Measurements from ENCODE around the gene USP48.
A peak's percentile ranks its signal among the peaks of the same experiment; 100 is the strongest.

Gene USP48

GRCh38 chr1:21667348-21668231 is 115.4 kb downstream of the USP48 start:
- DNase-seq = no peak

GRCh38 chr1:21666576-21667320 is 116.2 kb downstream of the USP48 start:
- DNase-seq = no peak

DNA sequence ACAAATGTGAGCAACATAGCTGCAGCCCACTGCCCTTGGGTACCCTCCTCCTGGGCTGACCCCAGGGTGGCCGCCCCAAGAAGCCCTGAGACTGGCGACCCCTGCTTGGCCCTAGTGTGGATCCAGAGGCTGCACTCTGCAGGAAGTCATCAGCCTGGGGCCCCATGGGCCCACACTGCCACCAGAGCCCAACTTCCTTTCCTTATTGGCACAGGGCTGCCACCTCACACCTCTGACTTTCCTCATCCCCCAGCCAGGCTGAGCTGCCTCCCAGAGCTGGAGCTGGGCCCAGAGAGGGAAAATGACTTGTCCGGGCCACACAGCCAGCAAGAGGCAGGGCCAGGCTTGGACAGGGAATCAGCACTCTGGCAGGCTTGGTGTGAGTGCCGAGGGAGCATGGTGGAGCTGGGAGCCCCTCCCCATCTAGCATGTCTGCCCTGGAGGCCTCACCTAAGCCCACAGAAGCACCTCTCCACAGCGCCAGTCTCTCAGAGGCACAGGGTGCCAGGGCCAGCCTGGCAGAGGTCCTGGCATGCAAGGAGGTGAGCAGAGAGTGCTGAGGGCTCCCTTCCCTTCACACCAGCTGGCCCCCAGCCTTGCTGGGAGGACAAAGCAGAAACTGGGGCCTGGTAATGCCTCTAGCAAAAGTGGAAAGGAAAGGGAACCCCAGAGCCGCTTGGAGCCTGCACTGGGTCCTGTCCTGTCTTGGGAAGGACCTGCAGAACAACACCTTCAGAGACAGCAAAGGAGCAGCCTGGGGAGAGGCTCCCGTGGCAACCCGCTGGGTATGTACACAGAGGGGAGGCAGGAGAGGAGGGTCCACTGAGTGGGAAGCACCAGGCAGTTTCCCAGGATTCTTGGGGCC is 117.0 kb downstream of the USP48 start:
- DNase-seq = no peak

GRCh38 chr1:21664806-21665588 is 118.0 kb downstream of the USP48 start:
- no peak for DNase-seq

- DNase-seq = no peak
These were observed 118.8 kb downstream of the USP48 start for GRCh38 chr1:21663951-21664805.

DNA sequence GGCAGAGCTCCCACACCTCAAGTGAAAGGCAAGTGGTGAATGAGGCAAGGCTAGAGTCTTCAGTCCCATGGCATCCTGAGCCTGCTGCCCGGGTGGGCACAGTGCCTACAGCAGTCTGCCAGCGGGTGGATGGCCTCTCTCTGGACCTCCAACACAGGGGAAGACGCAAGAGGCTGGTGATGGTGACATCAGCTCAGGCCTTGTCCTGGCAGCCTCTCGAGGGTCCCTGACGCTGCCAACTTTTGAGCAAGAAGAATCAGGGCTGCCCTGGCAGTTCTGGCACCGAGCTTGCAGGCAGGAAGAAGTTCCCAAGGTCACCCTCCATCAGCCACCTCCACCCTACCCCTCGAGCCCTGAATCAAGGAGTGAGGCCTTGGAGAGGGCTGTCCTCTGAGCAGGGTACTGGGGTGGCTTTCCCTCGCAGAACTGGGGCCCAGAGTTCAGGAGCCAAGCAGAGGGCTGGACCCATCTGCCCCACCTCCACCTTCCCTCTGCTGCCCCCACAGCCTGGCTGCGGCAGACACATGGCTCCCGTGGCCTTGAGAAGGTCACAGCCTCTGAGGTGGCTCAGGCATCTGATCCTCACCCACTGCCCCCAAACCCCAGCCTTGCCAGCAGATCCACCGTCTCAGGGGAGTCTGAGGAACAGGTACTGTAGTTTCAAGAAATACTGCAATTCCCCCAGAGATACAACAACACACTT is 119.5 kb downstream of the USP48 start:
- DNase-seq = no peak

GRCh38 chr1:21662426-21663247 is 120.3 kb downstream of the USP48 start:
- DNase-seq = no peak

DNA sequence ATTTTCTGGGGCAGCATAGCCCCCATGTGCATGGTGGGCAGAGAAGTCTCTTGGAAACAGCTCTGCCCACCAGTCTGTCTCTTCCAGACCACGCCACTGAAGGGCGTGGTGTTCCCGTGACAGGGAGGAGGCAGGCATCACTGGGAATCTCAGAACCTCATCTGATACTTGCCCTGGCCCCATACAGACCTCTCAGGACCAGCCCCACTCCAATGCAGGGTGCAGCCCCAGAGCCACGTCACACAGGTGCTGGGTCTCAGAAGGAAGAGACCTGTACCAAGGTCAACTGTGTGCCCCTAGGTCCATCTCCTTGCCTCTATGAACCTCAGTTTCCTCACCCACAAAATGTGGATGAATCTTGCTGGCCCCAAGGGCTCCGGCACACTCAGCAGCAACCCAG is 121.1 kb downstream of the USP48 start:
- no peak for DNase-seq

- DNase-seq = no peak
These were observed 123.0 kb downstream of the USP48 start for GRCh38 chr1:21659924-21660326.

GRCh38 chr1:21659099-21659923 is 123.6 kb downstream of the USP48 start:
- peak; percentile 72 to 80 for DNase-seq

GRCh38 chr1:21657456-21658190 is 125.3 kb downstream of the USP48 start:
- no peak for DNase-seq

DNA sequence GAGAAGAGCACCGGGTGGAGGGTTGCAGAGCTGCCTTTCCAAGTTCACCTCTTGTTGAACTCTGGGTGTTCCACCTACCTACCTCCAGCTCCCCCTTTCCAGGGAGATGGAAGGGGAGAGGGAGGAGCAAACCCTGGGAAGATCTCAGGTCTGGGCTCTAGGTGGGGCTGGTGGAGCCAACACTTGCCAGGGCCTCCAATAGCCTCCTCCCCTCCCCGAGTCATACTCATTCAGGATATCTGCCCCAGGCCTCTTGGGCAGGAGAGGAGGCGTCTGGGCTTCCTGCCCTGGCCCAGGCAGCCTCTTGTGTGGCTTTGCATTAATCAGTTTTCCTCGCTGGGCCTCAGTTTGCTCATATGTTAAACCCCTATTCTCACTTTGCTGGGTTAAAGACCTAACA is 127.2 kb downstream of the USP48 start:
- DNase-seq = no peak

- no peak for DNase-seq
These were observed 127.7 kb downstream of the USP48 start for GRCh38 chr1:21655259-21655658.

GRCh38 chr1:21654209-21654608 is 128.7 kb downstream of the USP48 start:
- no peak for DNase-seq

- no peak for DNase-seq
These were observed 129.2 kb downstream of the USP48 start for GRCh38 chr1:21653744-21654100.

- DNase-seq = no peak
These were observed 129.8 kb downstream of the USP48 start for GRCh38 chr1:21652937-21653743.

Measured in activated CD4-positive, alpha-beta T cell treated with anti-CD3 and anti-CD28 coated beads, Interleukin-2, amount 50 U/mL, for 48 hours (primary cell).